Measurements from ENCODE around the gene SEPTIN10. TPM values are rescaled to one million over a fixed set of nuclear protein-coding genes. Genes with fewer than 3 reads are reported as not detected.

Gene SEPTIN10
- total RNA-seq, 1 experiment from 2014 or later: 112 TPM

DNA sequence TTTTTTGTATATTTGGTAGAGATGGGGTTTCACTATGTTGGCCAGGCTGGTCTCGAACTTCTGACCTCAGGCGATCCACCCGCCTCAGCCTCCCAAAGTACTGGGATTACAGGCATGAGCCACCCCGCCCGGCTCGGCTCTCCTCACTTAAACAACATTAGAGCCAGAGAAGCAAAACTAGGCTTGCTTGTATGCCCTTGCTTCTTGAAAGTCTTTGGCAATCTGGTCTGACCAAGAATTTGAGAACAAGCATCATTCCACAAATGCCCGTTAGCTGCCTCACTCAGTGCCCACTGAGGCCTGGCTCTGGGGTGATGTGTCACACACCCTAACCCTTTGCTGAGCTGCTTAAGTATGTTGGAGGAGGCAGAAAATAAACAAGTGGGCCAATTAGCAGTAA lies 33.9 kb upstream of the SEPTIN10 start:
- no peaks in the 10 kb centered on the region for H3K9me2 ChIP-seq (ENCODE audit: insufficient read depth)
- H3K4me3 ChIP-seq: no peak overlapping the region
- no peak overlapping the region for H3K27ac ChIP-seq
- peaks cover 30% of the 10 kb centered on the region for H3K4me1 ChIP-seq (replicated peaks; ENCODE audit: insufficient read depth)
- H4K20me1 ChIP-seq (ENCODE audit: insufficient read depth): no peaks in the 10 kb centered on the region
- POLR2A ChIA-PET (ENCODE audit: unreplicated experiment): no interaction called here
- no peak overlapping the region for H2AFZ ChIP-seq
- CTCF ChIA-PET: no interaction called here
- H3K36me3 ChIP-seq (ENCODE audit: low read depth): no peaks in the 10 kb centered on the region
- no peak for DNase-seq
- no peaks in the 10 kb centered on the region for H3K27me3 ChIP-seq (ENCODE audit: insufficient read depth, low read depth)
- no peak overlapping the region for H3K4me2 ChIP-seq
- no peaks in the 10 kb centered on the region for H3K79me2 ChIP-seq (ENCODE audit: low read depth)
- no TSS peak for BruUV-seq (replicated peaks)
- H3F3A ChIP-seq (ENCODE audit: insufficient read depth, low read depth): peaks cover 26% of the 10 kb centered on the region
- H3K9me3 ChIP-seq (ENCODE audit: insufficient read depth, low read depth): no peaks in the 10 kb centered on the region
- TF ChIP-seq EZH2 (IDR thresholded peaks at IDR 0.05; ENCODE audit: low read depth): no peak
- TF ChIP-seq, protein P1, sequence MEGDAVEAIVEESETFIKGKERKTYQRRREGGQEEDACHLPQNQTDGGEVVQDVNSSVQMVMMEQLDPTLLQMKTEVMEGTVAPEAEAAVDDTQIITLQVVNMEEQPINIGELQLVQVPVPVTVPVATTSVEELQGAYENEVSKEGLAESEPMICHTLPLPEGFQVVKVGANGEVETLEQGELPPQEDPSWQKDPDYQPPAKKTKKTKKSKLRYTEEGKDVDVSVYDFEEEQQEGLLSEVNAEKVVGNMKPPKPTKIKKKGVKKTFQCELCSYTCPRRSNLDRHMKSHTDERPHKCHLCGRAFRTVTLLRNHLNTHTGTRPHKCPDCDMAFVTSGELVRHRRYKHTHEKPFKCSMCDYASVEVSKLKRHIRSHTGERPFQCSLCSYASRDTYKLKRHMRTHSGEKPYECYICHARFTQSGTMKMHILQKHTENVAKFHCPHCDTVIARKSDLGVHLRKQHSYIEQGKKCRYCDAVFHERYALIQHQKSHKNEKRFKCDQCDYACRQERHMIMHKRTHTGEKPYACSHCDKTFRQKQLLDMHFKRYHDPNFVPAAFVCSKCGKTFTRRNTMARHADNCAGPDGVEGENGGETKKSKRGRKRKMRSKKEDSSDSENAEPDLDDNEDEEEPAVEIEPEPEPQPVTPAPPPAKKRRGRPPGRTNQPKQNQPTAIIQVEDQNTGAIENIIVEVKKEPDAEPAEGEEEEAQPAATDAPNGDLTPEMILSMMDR (conservative IDR thresholded peaks at IDR 0.05): no peak
- intact Hi-C loops (cut with micrococcal nuclease; ENCODE audit: unreplicated experiment): loop anchor here (10.0 kb wide), 1 partner anchor 47 kb away; no protein-coding TSS in a partner anchor

DNA sequence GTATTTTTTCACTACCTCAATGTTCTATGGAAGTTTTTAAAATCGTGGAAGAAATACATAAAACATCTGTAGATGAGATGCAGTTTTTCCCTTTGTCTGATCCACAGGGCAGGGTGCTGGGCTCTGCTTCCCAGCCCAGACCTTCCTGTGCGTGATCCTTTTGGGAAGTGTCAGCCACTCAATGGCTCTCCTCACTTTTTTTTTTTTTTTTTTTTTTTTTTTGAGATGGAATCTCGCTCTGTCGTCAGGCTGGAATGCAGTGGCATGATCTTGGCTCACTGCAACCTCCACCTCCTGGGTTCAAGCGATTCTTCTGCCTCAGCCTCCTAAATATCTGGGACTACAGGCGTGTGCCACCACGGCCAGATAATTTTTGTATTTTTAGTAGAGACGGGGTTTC lies 33.2 kb upstream of the SEPTIN10 start:
- no peaks in the 10 kb centered on the region for H3K9me2 ChIP-seq (ENCODE audit: insufficient read depth)
- no peak overlapping the region for H2AFZ ChIP-seq
- no peak for DNase-seq
- ChIA-PET CTCF (no interaction called here), POLR2A (ENCODE audit: unreplicated experiment) (no interaction called here)
- H3K36me3 ChIP-seq (ENCODE audit: low read depth): no peaks in the 10 kb centered on the region
- no peak overlapping the region for H3K27ac ChIP-seq
- H4K20me1 ChIP-seq (ENCODE audit: insufficient read depth): no peaks in the 10 kb centered on the region
- no peaks in the 10 kb centered on the region for H3K27me3 ChIP-seq (ENCODE audit: insufficient read depth, low read depth)
- H3K4me3 ChIP-seq: no peak overlapping the region
- H3F3A ChIP-seq (ENCODE audit: insufficient read depth, low read depth): peaks cover 26% of the 10 kb centered on the region
- H3K79me2 ChIP-seq (ENCODE audit: low read depth): no peaks in the 10 kb centered on the region
- TF ChIP-seq EZH2 (IDR thresholded peaks at IDR 0.05; ENCODE audit: low read depth): no peak
- TF ChIP-seq, protein P1 (conservative IDR thresholded peaks at IDR 0.05): no peak
- no peak overlapping the region for H3K4me2 ChIP-seq
- peaks cover 30% of the 10 kb centered on the region for H3K4me1 ChIP-seq (replicated peaks; ENCODE audit: insufficient read depth)
- no peaks in the 10 kb centered on the region for H3K9me3 ChIP-seq (ENCODE audit: insufficient read depth, low read depth)
- BruUV-seq (replicated peaks): no TSS peak
- intact Hi-C loops (cut with micrococcal nuclease; ENCODE audit: unreplicated experiment): loop anchor here (10.0 kb wide), 1 partner anchor 48 kb away; no protein-coding TSS in a partner anchor

GRCh38 chr2:109645412-109646184 lies 31.8 kb upstream of the SEPTIN10 start:
- Histone ChIP-seq H3K4me1 (replicated peaks; ENCODE audit: insufficient read depth) (peaks cover 30% of the 10 kb centered on the region), H3K27ac (0 out of 2 replicates have a peak overlapping the region, but pooled peaks have one; percentile 59), H4K20me1 (ENCODE audit: insufficient read depth) (no peaks in the 10 kb centered on the region), H3K9me3 (ENCODE audit: insufficient read depth, low read depth) (no peaks in the 10 kb centered on the region), H3F3A (ENCODE audit: insufficient read depth, low read depth) (peaks cover 26% of the 10 kb centered on the region), H3K79me2 (ENCODE audit: low read depth) (no peaks in the 10 kb centered on the region), H3K36me3 (ENCODE audit: low read depth) (no peaks in the 10 kb centered on the region), H3K27me3 (ENCODE audit: insufficient read depth, low read depth) (no peaks in the 10 kb centered on the region), H3K4me2 (peak overlapping the region; percentile 72; the same call in 1 of the 2 replicates), H3K4me3 (no peak overlapping the region), H2AFZ (no peak overlapping the region; the same call in 1 of the 2 replicates), H3K9me2 (ENCODE audit: insufficient read depth) (no peaks in the 10 kb centered on the region)
- TF ChIP-seq, protein P1 (conservative IDR thresholded peaks at IDR 0.05): no peak
- TF ChIP-seq EZH2 (IDR thresholded peaks at IDR 0.05; ENCODE audit: low read depth): no peak
- ChIA-PET CTCF (no interaction called here), POLR2A (ENCODE audit: unreplicated experiment) (no interaction called here)
- DNase-seq: no peak
- intact Hi-C loops (cut with micrococcal nuclease; ENCODE audit: unreplicated experiment): loop anchor here (10.0 kb wide), 1 partner anchor 49 kb away; no protein-coding TSS in a partner anchor
- BruUV-seq (replicated peaks): no TSS peak
